GM19193 (cell line): ENCODE measurements around the gene NFATC3.

Experiments used
- POLR2A ChIP-seq: IDR thresholded peaks from 4 replicates; pipeline ENCODE4 v1.6.1; 2011; ENCODE audit not compliant: insufficient read depth, insufficient read length; ENCODE audit errors: extremely low read depth

The NFATC3 gene

DNA sequence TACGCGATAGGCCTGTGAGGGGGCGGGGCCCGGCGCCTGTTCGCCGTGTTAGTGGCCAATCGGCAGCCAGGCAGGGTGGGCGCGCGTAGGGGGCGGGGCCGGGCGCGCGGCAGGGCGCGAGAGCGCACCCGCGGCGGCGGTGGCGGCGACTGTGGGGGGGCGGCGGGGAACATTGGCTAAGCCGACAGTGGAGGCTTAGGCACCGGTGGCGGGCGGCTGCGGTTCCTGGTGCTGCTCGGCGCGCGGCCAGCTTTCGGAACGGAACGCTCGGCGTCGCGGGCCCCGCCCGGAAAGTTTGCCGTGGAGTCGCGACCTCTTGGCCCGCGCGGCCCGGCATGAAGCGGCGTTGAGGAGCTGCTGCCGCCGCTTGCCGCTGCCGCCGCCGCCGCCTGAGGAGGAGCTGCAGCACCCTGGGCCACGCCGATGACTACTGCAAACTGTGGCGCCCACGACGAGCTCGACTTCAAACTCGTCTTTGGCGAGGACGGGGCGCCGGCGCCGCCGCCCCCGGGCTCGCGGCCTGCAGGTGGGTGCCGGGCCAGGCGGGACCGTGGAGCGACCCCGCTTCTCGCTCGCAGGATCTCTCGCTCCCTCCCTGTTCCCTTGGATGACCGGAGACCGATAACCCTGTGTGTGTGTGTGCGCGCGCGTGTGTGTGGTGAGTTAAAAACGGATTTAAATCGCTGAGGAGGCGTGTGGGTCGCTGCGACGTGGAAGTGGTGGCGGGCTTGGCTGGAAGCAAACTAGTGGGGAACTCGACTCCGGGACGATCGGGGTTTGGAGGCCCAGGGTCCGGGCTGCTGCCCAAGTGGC, at the start of gene NFATC3:
Gene NFATC3, plus strand, starts transcription at position 112 of the 813 bp plus-strand sequence. Its CDS starts 312 bp downstream, at position 424.
- TF ChIP-seq POLR2A: peak; percentile 63

DNA sequence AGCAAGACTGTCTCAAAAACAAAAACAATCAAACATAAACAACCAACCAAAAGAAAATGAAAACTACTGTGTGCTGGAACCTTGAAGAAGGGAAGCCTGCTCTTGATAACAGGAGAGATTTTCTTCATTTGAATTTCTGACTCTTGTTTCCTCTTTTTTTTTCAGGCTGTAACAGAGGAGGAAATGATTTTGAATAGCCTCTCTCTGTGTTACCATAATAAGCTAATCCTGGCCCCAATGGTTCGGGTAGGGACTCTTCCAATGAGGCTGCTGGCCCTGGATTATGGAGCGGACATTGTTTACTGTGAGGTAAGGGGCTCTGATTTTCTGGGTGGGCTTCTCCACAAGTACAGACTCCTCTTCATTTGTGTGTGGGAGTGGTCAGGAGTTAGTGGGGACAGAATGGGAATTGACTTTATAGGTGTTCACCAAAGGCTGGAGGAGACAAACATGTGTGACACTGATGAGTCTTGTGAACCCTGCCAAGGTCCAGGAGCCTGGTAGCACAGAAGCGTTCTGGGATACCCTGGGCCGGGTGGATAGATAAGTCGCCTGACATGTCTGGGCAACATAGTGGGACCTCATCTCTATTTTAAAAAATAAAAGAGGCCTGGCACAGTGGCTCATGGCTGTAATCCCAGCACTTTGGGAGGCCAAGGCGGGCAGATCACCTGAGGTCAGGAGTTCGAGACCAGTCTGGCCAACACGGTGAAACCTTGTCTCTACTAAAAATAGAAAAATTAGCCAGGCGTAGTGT, 47.2 kb upstream of the NFATC3 start:
- TF ChIP-seq POLR2A: no peak

DNA sequence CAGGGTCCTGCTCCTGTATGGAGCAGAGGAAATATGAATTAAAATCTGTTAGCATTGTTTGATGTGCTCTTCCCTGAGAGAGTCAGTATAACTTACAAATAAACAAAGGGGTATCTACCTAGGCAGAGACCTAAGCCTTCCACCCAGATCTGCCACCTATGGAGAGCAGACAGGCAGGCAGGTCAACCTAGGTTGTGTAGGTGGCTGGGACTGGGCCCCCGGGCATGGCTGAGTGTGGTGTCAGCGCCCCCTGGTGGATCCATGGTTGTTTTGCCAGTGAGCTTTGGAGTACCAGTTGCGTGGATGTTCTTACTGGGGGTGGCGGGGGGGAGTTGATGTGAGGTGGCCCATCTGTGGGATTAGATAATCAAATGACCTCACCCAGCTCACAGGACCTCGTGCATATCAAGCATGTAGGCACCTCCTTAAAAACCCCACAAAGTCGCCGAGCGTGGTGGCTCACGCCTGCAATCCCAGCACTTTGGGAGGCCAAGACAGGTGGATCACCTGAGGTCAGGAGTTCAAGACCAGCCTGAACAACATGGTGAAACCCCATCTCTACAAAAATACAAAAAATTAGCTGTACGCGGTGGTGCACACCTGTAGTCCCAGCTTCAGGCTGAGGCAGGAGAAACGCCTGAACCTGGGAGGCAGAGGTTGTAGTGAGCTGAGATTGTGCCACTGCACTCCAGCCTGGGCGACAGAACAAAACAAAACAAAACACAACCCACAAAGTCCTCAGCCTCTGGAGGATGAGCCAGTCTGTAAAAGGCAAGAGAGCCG, 44.5 kb upstream of the NFATC3 start:
- no peak for TF ChIP-seq POLR2A

DNA sequence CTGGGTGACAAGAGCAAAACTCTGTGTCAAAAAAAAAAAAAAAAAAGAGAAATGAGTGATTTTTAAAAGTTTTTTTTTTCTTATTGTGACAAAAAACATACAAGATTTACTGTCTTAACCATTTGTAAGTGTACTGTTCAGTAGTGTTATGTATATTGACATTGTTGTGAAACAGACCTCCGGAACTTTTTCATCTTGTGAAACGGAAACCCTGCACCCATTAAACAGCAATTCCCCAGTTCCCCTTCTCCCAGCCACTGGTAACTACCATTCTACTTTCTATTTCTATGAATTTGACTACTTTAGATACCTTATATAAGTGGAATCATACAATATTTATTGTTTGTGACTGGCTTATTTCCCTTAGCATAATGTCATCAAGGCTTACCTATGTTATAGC, 43.4 kb upstream of the NFATC3 start:
- TF ChIP-seq POLR2A: no peak

DNA sequence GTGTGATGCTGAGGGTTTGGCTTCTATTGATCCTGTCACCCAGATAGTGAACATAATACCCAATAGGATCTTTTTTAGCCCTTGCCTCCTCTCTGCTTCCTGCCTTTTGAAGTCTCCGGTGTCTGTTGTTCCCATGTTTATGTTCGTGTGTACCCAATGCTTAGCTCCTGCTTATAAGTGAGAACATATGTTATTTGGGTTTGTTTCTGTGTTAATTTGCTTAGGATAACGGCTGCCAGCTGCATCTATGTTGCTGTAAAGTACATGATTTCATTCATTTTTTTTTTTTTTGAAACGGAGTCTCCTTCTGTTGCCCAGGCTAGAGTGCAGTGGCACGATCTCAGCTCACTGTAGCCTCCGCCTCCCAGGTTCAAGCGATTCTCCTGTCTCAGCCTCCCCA, 39.1 kb upstream of the NFATC3 start:
- TF ChIP-seq POLR2A: no peak

DNA sequence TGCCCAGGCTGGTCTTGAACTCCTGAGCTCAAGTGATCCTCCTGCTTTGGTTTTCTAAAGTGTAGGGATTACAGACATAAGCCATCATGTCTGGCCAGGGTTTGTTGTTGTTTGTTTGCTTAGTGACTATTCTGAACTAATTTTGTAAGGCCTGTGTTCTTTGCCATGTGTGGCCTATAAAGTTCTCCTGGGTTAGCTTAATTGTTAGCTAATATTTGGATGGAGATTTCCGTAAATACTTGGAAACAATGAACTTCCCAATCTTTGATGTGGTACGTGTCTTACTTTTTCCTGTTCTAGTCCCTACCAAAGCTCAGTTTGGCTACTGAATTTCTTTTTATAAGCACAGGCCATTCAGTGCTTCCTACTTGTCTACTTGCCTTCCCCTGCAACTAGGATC, 37.2 kb upstream of the NFATC3 start:
- no peak for TF ChIP-seq POLR2A

DNA sequence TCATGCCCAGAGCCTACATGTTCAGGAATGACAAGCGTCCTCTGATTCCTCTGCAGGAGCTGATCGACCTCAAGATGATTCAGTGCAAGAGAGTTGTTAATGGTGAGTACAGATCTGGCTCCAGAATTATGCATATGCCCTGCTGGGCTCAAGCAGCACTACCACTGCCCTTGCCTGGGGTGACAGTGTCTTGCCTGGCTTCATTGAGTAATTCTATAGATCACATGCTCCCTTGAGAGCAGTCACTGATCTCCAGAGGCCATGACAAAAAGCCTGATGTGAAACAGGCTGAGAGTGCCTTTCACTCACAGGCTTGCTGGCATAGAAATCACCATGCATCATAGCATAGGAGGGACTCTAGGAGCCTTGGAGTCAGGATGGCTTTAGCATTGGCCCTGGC, 35.7 kb upstream of the NFATC3 start:
- no peak for TF ChIP-seq POLR2A

DNA sequence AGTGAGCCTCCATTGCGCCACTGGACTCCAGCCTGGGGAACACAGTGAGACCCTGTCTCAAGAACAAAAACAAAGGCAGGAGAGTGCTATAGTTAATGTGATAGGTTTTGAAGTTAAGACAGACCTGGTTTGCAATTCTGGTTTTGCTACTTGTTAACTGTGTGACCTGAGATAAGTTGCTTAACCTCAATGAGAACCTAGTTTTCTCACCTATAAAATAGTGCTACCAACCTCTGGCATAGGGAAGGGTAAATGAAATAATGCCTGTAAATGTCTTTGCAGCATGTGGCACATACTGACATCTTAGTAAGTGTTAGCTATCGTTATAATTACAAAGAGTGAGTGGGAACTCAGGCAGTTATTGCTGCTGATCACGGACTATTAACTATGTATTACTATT, 29.8 kb upstream of the NFATC3 start:
- TF ChIP-seq POLR2A: no peak

DNA sequence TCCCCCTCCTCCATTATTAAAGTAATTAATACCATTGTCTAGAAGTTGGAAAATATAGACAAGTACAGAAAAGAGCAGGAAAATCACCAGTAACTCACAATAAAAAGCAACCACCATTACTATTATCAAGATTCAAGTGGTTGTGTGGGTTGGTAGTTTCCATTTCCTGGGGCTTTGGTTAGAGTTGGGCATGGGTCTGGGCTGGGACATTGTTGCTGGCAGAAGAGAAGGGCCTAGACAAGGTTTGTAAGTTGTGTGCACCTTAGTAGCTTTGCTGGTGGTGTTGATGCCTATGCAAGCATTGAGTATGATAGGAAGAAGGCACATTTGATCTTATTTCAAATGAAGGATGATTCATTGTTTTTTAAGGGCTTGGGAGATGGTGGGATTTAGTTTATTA, 25.4 kb upstream of the NFATC3 start:
- no peak for TF ChIP-seq POLR2A

DNA sequence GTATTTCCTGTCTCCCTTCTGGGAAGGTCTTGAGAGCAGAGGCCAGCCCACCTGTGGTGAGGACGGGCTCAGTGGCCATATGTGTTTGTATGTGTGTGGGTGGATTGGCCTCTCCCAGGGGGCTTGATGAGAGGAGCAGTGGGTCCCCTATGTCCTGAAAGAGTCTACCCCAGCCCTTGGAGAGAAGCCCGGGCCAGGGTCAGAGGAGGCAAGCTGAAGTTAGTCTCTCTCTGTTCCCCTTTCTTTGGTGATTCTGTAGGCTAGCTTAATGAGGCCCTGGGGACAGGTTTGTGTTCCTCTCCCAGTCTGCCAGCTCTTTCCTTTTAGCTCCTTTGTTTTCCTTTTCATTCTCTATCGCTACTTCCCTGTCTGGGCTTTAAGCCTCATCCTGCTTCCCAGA, 23.8 kb upstream of the NFATC3 start:
- TF ChIP-seq POLR2A: no peak

DNA sequence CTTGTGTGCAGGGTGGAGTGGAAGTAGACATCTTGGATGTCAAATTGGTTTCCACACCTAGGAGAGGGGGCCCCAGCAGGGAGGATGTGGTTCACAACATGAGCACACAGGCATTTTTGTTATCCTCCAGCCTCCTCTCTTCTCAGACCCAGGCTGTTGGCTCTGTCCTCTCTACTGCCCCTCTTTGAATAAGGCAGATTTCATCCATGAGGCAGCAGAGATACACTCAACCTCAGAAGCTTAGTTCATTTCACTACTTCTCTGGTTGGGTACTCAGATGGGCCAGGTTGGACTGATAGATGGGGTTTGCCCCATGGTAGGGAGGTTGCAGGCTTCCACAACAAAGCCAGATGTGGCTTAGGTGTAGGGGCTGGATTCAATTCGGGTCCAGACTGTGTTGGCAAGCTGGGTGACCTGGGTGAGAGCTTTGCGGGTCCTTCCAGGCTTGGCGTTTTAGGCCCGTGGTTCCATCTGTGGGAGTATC, 22.2 kb upstream of the NFATC3 start:
- no peak for TF ChIP-seq POLR2A

DNA sequence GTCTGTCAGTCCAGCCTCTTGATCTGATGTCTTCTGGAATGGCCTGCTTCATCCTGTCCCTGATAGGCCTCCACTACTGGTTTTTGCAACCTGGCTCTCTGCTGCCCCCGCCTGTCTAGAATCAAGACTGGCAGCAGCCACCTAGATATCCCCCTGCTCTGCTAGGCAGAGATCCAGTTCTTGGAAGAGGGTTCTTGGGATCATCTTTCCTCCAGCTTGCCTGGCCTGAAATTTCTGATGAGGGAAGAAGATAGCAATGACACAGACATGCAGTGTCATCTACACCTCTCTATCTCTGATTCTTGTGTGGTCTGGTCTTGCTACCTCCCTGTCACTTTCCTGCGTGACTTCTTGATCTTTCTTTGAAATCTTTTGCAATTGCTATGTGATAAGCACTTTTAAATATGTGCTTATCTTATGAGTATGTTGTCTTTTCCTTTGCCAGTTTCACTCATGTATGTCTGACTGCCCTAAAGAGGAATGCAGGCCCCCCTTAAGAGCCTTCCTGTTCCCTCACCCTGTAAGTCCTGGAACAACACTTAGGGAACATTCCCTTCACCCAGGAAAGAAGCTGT, 20.3 kb upstream of the NFATC3 start:
- no peak for TF ChIP-seq POLR2A

DNA sequence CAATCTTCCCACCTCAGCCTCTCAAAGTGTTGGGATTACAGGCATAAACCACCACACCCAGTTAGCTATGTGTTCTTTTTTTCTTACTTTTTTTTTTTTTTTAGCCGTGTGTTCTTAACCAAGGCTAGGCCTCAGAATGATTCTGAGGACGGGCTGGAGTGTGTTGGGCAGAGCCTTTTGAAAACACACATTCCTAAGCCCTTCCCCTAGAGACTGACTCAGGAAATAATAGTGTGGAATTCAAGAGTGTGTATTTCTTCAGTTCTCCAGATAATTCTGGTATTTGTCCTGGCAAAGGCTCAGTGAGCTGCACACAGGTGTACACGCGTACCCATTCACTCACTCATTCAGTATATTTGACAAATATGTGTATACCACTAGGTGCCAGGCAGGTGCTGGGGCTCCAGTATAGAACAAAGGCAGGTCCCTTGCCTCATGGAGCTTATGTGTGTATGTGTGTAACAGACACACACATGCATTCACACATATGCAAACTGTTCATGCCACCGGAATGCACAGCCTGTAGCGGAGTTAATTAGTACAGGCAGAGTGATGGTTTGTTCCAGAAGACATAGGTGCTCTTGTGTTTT, 19.4 kb upstream of the NFATC3 start:
- no peak for TF ChIP-seq POLR2A

DNA sequence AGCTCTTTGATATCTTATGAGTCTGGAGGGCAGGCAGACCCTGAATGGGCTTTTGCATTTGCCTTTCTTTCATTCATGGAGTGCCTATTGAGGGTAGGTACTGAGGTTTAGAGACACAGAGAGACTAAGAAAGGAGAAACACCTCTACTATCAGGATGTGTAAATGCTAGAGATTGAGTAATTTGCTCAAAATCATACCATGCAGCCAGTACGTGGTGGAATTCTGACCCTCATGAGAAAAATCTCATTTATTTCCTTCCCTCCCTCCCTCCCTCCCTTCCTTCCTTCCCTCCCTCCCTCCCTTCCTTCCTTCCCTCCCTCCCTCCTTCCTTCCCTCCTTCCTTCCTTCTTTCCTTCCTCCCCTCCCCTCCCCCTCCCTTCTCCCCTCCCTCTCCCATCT, 18.4 kb upstream of the NFATC3 start:
- no peak for TF ChIP-seq POLR2A
